ENCODE measurements around the gene SHB.

The SHB gene

GRCh38 chr9:37946041-37946440, 123.0 kb downstream of the SHB start:
- TF ChIP-seq CTCF (conservative IDR thresholded peaks at IDR 0.05; ENCODE audit: low read length): no peak
- H3K4me3 ChIP-seq (ENCODE audit: low read length): no peak overlapping the region
- DNase-seq (ENCODE audit: low read depth): no peak

GRCh38 chr9:37944671-37945481, 124.2 kb downstream of the SHB start:
- peak; percentile 53 for DNase-seq (ENCODE audit: low read depth)
- no peak for TF ChIP-seq CTCF (conservative IDR thresholded peaks at IDR 0.05; ENCODE audit: low read length)
- H3K4me3 ChIP-seq (ENCODE audit: low read length): no peak overlapping the region

GRCh38 chr9:37944266-37944650, 124.8 kb downstream of the SHB start:
- H3K4me3 ChIP-seq (ENCODE audit: low read length): no peak overlapping the region
- TF ChIP-seq CTCF (conservative IDR thresholded peaks at IDR 0.05; ENCODE audit: low read length): no peak
- no peak for DNase-seq (ENCODE audit: low read depth)

- DNase-seq (ENCODE audit: low read depth): peak; percentile 95
- no peak overlapping the region for H3K4me3 ChIP-seq (ENCODE audit: low read length)
Observed at GRCh38 chr9:37943345-37944265, 125.4 kb downstream of the SHB start.

GRCh38 chr9:37942621-37943344, 126.2 kb downstream of the SHB start:
- no peak overlapping the region for H3K4me3 ChIP-seq (ENCODE audit: low read length)
- TF ChIP-seq CTCF (conservative IDR thresholded peaks at IDR 0.05; ENCODE audit: low read length): no peak
- no peak for DNase-seq (ENCODE audit: low read depth)

More at GRCh38 chr9:37943345-37944265, 125.4 kb downstream of the SHB start:
- TF ChIP-seq CTCF (conservative IDR thresholded peaks at IDR 0.05; ENCODE audit: low read length): no peak

- TF ChIP-seq CTCF (conservative IDR thresholded peaks at IDR 0.05; ENCODE audit: low read length): no peak
- no peak for DNase-seq (ENCODE audit: low read depth)
- H3K4me3 ChIP-seq (ENCODE audit: low read length): no peak overlapping the region
Observed at GRCh38 chr9:37941253-37941652, 127.8 kb downstream of the SHB start.

Data from AG10803 (cell line).